GM19025 (cell line): ENCODE measurements around the gene KDM5D.

Source experiments
- ATAC-seq: cut with Tn5 transposase; IDR thresholded peaks from one replicate; pipeline ENCODE4 v1.9.1; 2021; ENCODE audit warnings: mild to moderate bottlenecking, low read depth, moderate library complexity; ENCODE audit not compliant: unreplicated experiment

KDM5D gene

GRCh38 chrY:19744381-19745378 is at the start of gene KDM5D:
TSS of gene KDM5D (minus strand) at chrY:19744726. CDS start at chrY:19744534, 192 bp downstream.
- peak; percentile 72 for ATAC-seq

DNA sequence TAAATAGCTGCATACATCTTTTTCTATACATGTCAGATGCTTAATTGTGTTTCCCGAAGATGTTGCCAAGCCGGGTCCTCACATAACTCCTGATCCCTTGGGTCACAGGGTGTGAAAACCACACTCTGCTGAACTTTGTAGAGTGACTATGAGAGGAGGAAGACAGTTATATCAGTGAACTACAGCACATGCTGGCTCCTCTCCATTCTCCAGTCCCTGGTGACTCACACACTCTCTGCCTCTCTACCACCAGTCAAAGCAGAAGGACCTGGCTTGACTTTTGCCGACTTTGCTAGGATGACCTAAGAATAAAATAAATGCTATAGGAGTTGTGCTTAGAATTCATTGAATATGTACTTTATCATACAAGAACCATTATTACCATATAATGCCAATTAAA is 23.8 kb upstream of the KDM5D start:
- no peak for ATAC-seq

DNA sequence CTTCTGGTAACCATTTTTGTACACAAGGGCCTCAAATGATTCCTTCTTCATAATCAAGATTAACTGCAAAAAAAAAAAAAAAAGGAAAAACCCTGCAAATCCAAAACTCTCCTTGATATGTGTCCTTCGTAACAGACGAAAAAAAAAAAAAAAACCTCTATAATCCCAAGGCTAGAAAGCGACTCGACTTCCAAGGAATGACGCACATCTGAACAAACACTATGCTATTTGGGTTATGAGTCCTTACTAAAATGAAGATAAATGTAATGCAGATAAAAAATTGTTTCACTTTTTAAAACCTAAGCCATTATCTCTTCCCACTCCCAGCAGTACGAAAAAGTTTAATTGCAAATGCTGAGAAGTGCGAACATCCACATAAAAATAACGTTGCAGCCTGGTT is 1.2 kb downstream of the KDM5D start:
- ATAC-seq = no peak

- no peak for ATAC-seq
These were observed 2.4 kb downstream of the KDM5D start for GRCh38 chrY:19742153-19742552.

GRCh38 chrY:19734425-19734824 is 10.1 kb downstream of the KDM5D start:
- no peak for ATAC-seq

DNA sequence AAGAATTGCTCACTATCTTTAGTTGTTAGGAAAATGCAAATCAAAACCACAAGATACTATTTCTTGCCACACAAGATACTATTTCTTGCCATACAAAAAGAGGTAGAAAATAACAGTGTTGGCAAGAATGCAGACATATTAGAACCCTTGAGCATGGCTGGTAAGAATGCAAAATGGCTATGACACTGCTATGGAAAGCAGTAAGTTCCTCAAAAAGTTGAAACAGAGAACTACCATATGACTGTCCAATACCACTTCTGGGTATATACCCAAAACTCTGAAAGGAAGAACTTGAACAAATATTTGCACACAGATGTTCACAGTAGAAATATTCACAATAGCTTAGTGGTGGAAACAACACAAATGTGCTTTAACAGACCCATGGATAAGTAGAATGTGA is 26.6 kb downstream of the KDM5D start:
- peak; percentile 95 for ATAC-seq

- ATAC-seq = no peak
These were observed 27.4 kb downstream of the KDM5D start for GRCh38 chrY:19717146-19717545.

DNA sequence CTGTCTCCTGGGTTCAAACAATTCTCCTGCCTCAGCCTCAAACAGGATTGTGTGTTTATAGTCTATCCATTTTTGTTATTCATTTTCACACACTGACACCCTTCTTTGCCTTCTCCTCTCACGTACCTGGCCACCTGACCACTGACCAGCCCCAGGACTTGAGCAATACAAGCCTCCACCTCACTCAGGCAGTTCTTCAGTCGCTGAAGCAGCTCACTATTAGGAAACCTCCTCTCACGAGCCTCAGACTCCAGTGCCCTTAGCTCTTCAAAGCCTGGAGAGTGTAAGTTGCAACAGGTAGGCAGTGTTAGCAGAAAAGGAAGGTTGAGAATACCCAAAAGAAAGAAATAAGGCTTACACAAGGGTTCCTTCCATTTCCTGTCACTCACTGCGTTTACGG is 29.3 kb downstream of the KDM5D start:
- no peak for ATAC-seq

GRCh38 chrY:19713430-19713829 is 31.1 kb downstream of the KDM5D start:
- no peak for ATAC-seq

- no peak for ATAC-seq
These were observed 38.3 kb downstream of the KDM5D start for GRCh38 chrY:19706273-19706672.

GRCh38 chrY:19698495-19698894 is 46.0 kb downstream of the KDM5D start:
- ATAC-seq = no peak

- ATAC-seq = no peak
These were observed 63.7 kb downstream of the KDM5D start for GRCh38 chrY:19680821-19681220.
